OCI-LY7 (cell line): Measurements from ENCODE around the gene SPON1. TPM values are rescaled to one million over a fixed set of nuclear protein-coding genes. Genes with fewer than 3 reads are reported as not detected.

ENCODE experiments used
- BruUV-seq: library from RNA; stranded (reverse); fragments of 400-500 nt; replicated peaks from 2 replicates; lab custom pipeline; 2021; lab: Mats Ljungman, UMichigan
- CTCF ChIA-PET: fragments of 300-600 bp; sonication (Branson Sonifier 250); formaldehyde crosslinking; loops from one replicate; lab custom pipeline; 2022; ENCODE audit warnings: antibody characterized with exemption; ENCODE audit not compliant: unreplicated experiment; lab: Charles Lee
- POLR2A ChIA-PET: fragments of 300-600 bp; sonication (Branson Sonifier 250); formaldehyde crosslinking; loops from one replicate; lab custom pipeline; 2022; ENCODE audit warnings: antibody characterized with exemption; lab: Charles Lee
- DNase-seq: peaks from one replicate; pipeline ENCODE4 v3.0.0-alpha.2; 2015; ENCODE audit warnings: low spot score
- H2AFZ ChIP-seq: fragments of 200-600 bp; sonication (generic), shearing (Covaris generic); 2 replicates; pipeline ENCODE4 v1.6.1; 2014; ENCODE audit warnings: mild to moderate bottlenecking, antibody characterized with exemption, low read length, moderate library complexity
- H3K27ac ChIP-seq: fragments of 200-600 bp; sonication (generic); 2 replicates; pipeline ENCODE4 v1.5.1; 2014; ENCODE audit warnings: mixed run types, low read depth, mild to moderate bottlenecking, moderate library complexity, low read length, inconsistent platforms; ENCODE audit not compliant: poor library complexity, severe bottlenecking
- H3K36me3 ChIP-seq: fragments of 200-600 bp; sonication (generic); 2 replicates; pipeline ENCODE4 v1.6.1; 2014; ENCODE audit warnings: mild to moderate bottlenecking, antibody characterized with exemption, low read length, moderate library complexity, mixed read lengths; ENCODE audit not compliant: insufficient read depth
- H3K4me1 ChIP-seq: fragments of 200-600 bp; sonication (generic); 2 replicates; pipeline ENCODE4 v1.5.1; 2014; ENCODE audit warnings: mild to moderate bottlenecking, low read length; ENCODE audit not compliant: insufficient read depth, poor library complexity, severe bottlenecking
- H3K4me2 ChIP-seq: fragments of 200-600 bp; sonication (generic); 2 replicates; pipeline ENCODE4 v1.6.1; 2014; ENCODE audit warnings: mild to moderate bottlenecking, low read length
- H3K4me3 ChIP-seq: fragments of 200-600 bp; sonication (generic); 2 replicates; pipeline ENCODE4 v1.5.1; 2014; ENCODE audit warnings: mild to moderate bottlenecking, low read depth, low read length; ENCODE audit not compliant: poor library complexity, severe bottlenecking
- H3K79me2 ChIP-seq: fragments of 200-600 bp; sonication (generic); 2 replicates; pipeline ENCODE4 v1.6.1; 2016; ENCODE audit warnings: low read depth, mild to moderate bottlenecking, low read length, moderate library complexity, mixed read lengths; ENCODE audit not compliant: insufficient read depth
- H3K9me2 ChIP-seq: fragments of 200-600 bp; sonication (generic); 2 replicates; pipeline ENCODE4 v1.6.1; 2016; ENCODE audit warnings: mild to moderate bottlenecking, low read length, mixed read lengths; ENCODE audit not compliant: insufficient read depth
- H3K9me3 ChIP-seq: fragments of 200-600 bp; sonication (generic); 2 replicates; pipeline ENCODE4 v1.6.1; 2014; ENCODE audit warnings: mild to moderate bottlenecking, mixed run types, low read length, mixed read lengths
- H4K20me1 ChIP-seq: fragments of 200-600 bp; sonication (generic); 2 replicates; pipeline ENCODE4 v1.6.1; 2014; ENCODE audit warnings: mild to moderate bottlenecking, antibody characterized with exemption, low read length, moderate library complexity, mixed read lengths; ENCODE audit not compliant: insufficient read depth
- EZH2phosphoT487 ChIP-seq: fragments of 200-600 bp; sonication (generic); IDR thresholded peaks from 2 replicates; pipeline ENCODE4 v1.6.1; 2018; ENCODE audit warnings: low read depth, borderline replicate concordance, mild to moderate bottlenecking, mixed run types, antibody characterized with exemption, low read length, moderate library complexity, mixed read lengths
- intact Hi-C: fragments of 100-400 bp; cut with micrococcal nuclease; formaldehyde crosslinking; loops from one replicate; pipeline ENCODE4 v1.10.0; 2022; ENCODE audit not compliant: unreplicated experiment
- total RNA-seq, 2 experiments: library from RNA; depleted of rRNA in 1 of 2; stranded (reverse); fragments of >200 nt in 1 of 2; shearing (Covaris generic) in 1 of 2; gene quantifications; 2 replicates each; pipeline ENCODE4 v1.2.3, GENCODE V29; 2014 to 2022
- TF ChIP-seq, protein P1 (sequence below): fragments of 200-600 bp; sonication (generic); conservative IDR thresholded peaks from 2 replicates; pipeline ENCODE4 v1.5.1; 2014; ENCODE audit warnings: mild to moderate bottlenecking, antibody characterized with exemption, low read length, moderate library complexity, mixed read lengths

The SPON1 gene
- total RNA-seq, 2 experiments from 2014 or later: 0.38 TPM; not detected in 1

- H2AFZ ChIP-seq: no peak overlapping the region
- CTCF ChIA-PET: no interaction called here
Observed at GRCh38 chr11:14266622-14267021, 304.1 kb downstream of the SPON1 start.

GRCh38 chr11:14267861-14268635 is 305.5 kb downstream of the SPON1 start:
- no peaks in the 10 kb centered on the region for H4K20me1 ChIP-seq
- ChIA-PET POLR2A (no interaction called here), CTCF (no interaction called here)
- BruUV-seq: no TSS peak
- H3K4me2 ChIP-seq: no peak overlapping the region
- no peaks in the 10 kb centered on the region for H3K9me2 ChIP-seq
- H2AFZ ChIP-seq: no peak overlapping the region
- intact Hi-C loops: no loop called here
- no peaks in the 10 kb centered on the region for H3K4me1 ChIP-seq
- H3K9me3 ChIP-seq: no peaks in the 10 kb centered on the region
- H3K79me2 ChIP-seq: no peaks in the 10 kb centered on the region
- no peak for DNase-seq
- H3K27ac ChIP-seq: no peak overlapping the region
- H3K4me3 ChIP-seq: no peak overlapping the region
- TF ChIP-seq, protein P1, sequence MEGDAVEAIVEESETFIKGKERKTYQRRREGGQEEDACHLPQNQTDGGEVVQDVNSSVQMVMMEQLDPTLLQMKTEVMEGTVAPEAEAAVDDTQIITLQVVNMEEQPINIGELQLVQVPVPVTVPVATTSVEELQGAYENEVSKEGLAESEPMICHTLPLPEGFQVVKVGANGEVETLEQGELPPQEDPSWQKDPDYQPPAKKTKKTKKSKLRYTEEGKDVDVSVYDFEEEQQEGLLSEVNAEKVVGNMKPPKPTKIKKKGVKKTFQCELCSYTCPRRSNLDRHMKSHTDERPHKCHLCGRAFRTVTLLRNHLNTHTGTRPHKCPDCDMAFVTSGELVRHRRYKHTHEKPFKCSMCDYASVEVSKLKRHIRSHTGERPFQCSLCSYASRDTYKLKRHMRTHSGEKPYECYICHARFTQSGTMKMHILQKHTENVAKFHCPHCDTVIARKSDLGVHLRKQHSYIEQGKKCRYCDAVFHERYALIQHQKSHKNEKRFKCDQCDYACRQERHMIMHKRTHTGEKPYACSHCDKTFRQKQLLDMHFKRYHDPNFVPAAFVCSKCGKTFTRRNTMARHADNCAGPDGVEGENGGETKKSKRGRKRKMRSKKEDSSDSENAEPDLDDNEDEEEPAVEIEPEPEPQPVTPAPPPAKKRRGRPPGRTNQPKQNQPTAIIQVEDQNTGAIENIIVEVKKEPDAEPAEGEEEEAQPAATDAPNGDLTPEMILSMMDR: no peak
- no peak for TF ChIP-seq EZH2phosphoT487
- no peaks in the 10 kb centered on the region for H3K36me3 ChIP-seq

More at GRCh38 chr11:14266622-14267021, 304.1 kb downstream of the SPON1 start:
- no peaks in the 10 kb centered on the region for H3K36me3 ChIP-seq
- H3K4me3 ChIP-seq: no peak overlapping the region
- no TSS peak for BruUV-seq
- H3K4me1 ChIP-seq: no peaks in the 10 kb centered on the region
- intact Hi-C loops: no loop called here
- TF ChIP-seq EZH2phosphoT487: no peak
- TF ChIP-seq, protein P1: no peak
- H3K9me3 ChIP-seq: no peaks in the 10 kb centered on the region
- no peaks in the 10 kb centered on the region for H3K79me2 ChIP-seq
- H4K20me1 ChIP-seq: no peaks in the 10 kb centered on the region
- H3K4me2 ChIP-seq: no peak overlapping the region
- H3K9me2 ChIP-seq: no peaks in the 10 kb centered on the region
- no peak for DNase-seq
- POLR2A ChIA-PET: interaction anchor here (0.8 kb wide), 1 partner anchor 58 kb away, joined by 3 read pairs; no protein-coding TSS in a partner anchor
- no peak overlapping the region for H3K27ac ChIP-seq
